AG04450 (cell line): ENCODE measurements around the gene WNT7A. TPM values are rescaled to one million over a fixed set of nuclear protein-coding genes. Genes with fewer than 3 reads are reported as not detected.
A peak's percentile ranks its signal among the peaks of the same experiment; 100 is the strongest.
"Not testable (repeated sequence)": the region's sequence is repeated elsewhere in the genome, so short reads cannot be mapped to it uniquely, and the experiment has no call there.

Experiments
- CTCF ChIA-PET: fragments of 300-600, 350-600 bp; formaldehyde crosslinking; extraction: SDS; loops from one replicate; lab custom pipeline; 2022; ENCODE audit warnings: antibody characterized with exemption, inconsistent platforms; lab: Charles Lee
- POLR2A ChIA-PET: fragments of 350-600 bp; formaldehyde crosslinking; extraction: SDS; loops from one replicate; lab custom pipeline; 2021; ENCODE audit warnings: antibody characterized with exemption, inconsistent platforms; lab: Yijun Ruan, JAX
- DNase-seq: peaks from one replicate; pipeline ENCODE4 v3.0.0-alpha.2; 2011; ENCODE audit warnings: low read depth, low spot score
- H3K27ac ChIP-seq: one replicate; pipeline ENCODE4 v1.5.1; 2012; ENCODE audit warnings: low read depth, low read length, control low read depth
- H3K27me3 ChIP-seq: one replicate; pipeline ENCODE4 v1.6.0; 2012; ENCODE audit warnings: low read length; ENCODE audit not compliant: control insufficient read depth, insufficient read depth
- H3K4me3 ChIP-seq: 2 replicates; pipeline ENCODE4 v1.5.1; 2011; ENCODE audit warnings: mild to moderate bottlenecking, low read depth, low read length, control low read depth
- H3K9me3 ChIP-seq: 2 replicates; pipeline ENCODE4 v1.5.1; 2012; ENCODE audit warnings: low read length; ENCODE audit not compliant: control insufficient read depth, insufficient read depth
- polyA minus RNA-seq: library from RNA; depleted of rRNA, polyadenylated mRNA; stranded (reverse); fragments of >200 nt; gene quantifications from 2 replicates; pipeline ENCODE4 v1.2.3, GENCODE V29; 2011; rRNA and poly(A)+ RNA removed
- polyA plus RNA-seq: library from polyadenylated mRNA; depleted of rRNA; stranded (reverse); fragments of >200 nt; gene quantifications from 2 replicates; pipeline ENCODE4 v1.2.3, GENCODE V29; 2011; rRNA removed
- TF ChIP-seq, protein P1 (sequence below): IDR thresholded peaks from 2 replicates; pipeline ENCODE4 v1.5.1; 2011; ENCODE audit warnings: low read depth, low read length, control low read depth, inconsistent platforms

Gene WNT7A
- polyA plus RNA-seq, result not detected in 2 replicates
- not detected in 2 replicates for polyA minus RNA-seq

DNA sequence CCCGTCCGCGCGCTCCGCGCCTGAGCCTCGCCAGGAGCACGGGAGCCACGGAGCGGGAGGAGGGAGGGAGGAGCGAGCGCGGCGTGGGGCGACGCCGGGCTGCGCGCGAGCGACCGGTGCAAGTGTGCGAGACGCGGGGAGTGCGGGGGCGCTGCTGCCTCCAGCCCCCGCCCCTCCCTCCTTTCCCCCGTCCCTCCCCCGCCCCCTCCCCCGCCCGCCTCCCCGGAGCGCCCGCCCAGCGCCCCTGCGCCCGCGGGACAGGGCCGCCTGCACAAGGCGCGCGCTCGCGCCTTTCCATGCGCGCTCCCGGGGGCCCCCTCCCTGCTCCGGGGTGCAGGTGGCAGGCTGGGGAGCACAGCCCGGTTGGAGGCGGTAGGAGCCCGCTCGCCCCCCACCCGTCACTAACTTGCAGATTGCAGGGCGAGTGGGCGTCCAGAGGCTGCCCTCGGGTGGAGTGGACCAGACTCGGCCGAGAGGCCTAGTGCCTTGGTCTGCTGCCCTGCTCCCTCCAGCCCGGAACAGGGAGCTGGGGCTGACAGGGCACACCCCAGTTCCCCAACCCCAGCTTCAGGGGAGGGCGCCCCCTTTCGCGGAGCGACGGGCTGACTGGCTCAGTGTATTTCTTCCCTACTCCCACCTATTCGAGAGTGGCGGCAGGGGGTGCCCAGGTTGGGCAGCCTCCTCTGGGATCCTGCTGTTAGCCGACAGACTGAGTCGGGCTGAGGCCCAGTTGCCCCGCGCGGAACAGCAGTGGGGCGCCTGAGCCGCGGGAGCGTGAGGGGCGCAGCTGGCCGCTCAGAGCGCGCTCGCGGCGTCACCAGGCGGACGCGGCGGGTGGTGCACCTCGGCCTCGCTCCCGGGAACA lies at the start of gene WNT7A:
WNT7A (minus strand) TSS at position 126 of the 865 bp plus-strand sequence. CDS start 255 bp downstream, outside the sequence.
- ChIA-PET CTCF (no interaction called here), POLR2A (no interaction called here)
- Histone ChIP-seq H3K27me3 (peaks cover 47% of the 10 kb centered on the region), H3K27ac (no peak within 1 kb of the TSS), H3K4me3 (no peak within 1 kb of the TSS), H3K9me3 (no peaks in the 10 kb centered on the region; the same call in 1 of the 2 replicates)
- TF ChIP-seq, protein P1, sequence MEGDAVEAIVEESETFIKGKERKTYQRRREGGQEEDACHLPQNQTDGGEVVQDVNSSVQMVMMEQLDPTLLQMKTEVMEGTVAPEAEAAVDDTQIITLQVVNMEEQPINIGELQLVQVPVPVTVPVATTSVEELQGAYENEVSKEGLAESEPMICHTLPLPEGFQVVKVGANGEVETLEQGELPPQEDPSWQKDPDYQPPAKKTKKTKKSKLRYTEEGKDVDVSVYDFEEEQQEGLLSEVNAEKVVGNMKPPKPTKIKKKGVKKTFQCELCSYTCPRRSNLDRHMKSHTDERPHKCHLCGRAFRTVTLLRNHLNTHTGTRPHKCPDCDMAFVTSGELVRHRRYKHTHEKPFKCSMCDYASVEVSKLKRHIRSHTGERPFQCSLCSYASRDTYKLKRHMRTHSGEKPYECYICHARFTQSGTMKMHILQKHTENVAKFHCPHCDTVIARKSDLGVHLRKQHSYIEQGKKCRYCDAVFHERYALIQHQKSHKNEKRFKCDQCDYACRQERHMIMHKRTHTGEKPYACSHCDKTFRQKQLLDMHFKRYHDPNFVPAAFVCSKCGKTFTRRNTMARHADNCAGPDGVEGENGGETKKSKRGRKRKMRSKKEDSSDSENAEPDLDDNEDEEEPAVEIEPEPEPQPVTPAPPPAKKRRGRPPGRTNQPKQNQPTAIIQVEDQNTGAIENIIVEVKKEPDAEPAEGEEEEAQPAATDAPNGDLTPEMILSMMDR, result no peak; the same call in 1 of the 2 replicates
- DNase-seq, result no peak

DNA sequence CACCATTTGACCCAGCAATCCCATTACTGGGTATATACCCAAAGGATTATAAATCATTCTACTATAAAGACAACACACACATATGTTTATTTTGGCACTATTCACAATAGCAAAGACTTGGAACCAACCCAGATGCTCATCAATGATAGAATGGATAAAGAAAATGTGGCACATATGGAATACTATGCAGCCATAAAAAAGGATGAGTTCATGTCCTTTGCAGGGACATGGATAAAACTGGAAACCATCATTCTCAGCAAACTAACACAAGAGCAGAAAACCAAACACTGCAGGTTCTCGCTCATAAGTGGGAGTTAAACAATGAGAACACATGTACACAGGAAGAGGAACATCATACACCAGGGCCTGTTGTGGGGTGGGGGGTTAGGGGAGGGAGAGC lies 48.9 kb upstream of the WNT7A start:
- DNase-seq, POLR2A ChIA-PET, CTCF ChIA-PET, H3K27me3 ChIP-seq, H3K4me3 ChIP-seq, H3K27ac ChIP-seq: not testable (repeated sequence)
- H3K9me3 ChIP-seq, result peaks cover 19% of the 10 kb centered on the region

DNA sequence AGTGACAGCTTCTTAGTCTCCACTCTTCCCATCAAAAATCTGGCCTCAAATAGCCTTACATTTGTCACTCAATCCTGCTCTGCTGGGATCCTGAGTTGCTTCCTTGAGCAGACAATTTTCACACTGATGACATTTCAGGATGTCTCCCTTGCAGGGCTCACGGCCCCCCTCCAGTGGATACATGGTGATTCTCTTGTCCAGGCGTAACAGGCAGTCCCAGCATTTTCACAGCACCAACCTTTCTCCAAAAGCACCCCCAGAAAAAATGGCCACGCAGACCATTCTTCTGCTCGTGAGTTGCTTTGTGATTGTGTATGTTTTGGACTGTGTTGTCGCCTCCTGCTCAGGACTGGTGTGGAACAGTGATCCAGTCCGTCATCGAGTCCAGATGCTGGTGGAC lies 47.4 kb upstream of the WNT7A start:
- Histone ChIP-seq H3K4me3 (no peak overlapping the region), H3K27ac (no peak overlapping the region), H3K27me3 (no peaks in the 10 kb centered on the region), H3K9me3 (peaks cover 8% of the 10 kb centered on the region; the same call in 1 of the 2 replicates)
- ChIA-PET CTCF (no interaction called here), POLR2A (no interaction called here)
- TF ChIP-seq, protein P1, result 0 out of 2 replicates have a peak, but pooled peaks have one; percentile 6
- no peak for DNase-seq

DNA sequence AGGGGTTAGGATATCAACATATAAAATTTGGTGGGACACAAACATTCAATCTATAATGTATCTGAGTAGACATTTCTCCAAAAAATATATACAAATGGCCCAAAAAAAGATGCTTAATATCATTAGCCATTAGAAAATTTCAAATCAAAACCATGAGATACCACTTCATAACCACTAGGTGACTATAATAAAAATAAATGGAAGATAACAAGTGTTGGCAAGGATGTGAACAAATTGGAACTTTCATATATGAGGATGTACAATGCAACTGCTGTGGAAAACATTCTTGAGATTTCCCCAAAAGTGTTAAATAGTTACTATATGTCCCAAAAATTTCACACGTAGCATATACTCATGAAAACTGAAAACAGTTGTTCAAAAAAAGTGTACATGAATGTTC lies 36.5 kb upstream of the WNT7A start:
- TF ChIP-seq, protein P1, result no peak
- ChIA-PET POLR2A (no interaction called here), CTCF (no interaction called here)
- Histone ChIP-seq H3K4me3 (no peak overlapping the region), H3K27ac (no peak overlapping the region), H3K27me3 (no peaks in the 10 kb centered on the region), H3K9me3 (no peaks in the 10 kb centered on the region)
- DNase-seq, result no peak

DNA sequence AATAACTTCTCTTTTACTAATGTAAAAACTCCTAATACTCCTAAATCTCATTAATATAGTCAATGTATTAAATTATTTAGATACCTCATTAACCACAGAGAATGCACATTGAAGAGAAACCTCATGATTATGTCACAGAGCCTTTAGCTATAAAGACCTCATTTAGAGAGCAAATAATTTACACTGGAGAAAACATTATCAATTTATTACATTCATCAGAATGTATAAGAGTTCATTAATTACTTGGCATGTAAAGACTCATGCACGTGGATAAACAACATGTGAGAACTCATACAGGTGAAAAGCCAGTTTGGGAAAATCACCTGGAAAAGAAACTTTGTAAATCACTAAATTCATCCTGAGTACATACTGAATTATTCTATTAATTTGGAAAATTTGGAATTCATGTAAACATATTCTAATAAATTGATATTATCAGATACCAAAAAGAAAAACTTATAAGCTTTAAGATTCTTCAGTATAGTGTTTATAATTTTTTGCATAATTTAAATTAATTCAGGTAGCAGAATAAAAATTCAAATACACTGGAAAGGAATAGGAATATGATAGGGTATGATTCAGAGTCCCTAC lies 22.9 kb upstream of the WNT7A start:
- ChIA-PET CTCF (interaction anchor here (0.6 to 1.8 kb wide), 2 partner anchors 212 to 591 kb away, joined by 3 to 7 read pairs; no protein-coding TSS in a partner anchor), POLR2A (no interaction called here)
- TF ChIP-seq, protein P1, result no peak
- peaks cover 13% of the 10 kb centered on the region for H3K9me3 ChIP-seq
- no peak overlapping the region for H3K27ac ChIP-seq
- no peak for DNase-seq
- no peaks in the 10 kb centered on the region for H3K27me3 ChIP-seq
- no peak overlapping the region for H3K4me3 ChIP-seq
